WERI-Rb-1 (cell line): ENCODE measurements around the gene DDX27.

ENCODE experiments used
- DNase-seq: peaks from one replicate; pipeline ENCODE4 v3.0.0-alpha.2; 2020
- H3K27ac ChIP-seq: fragments of 250-450 bp; sonication (Bioruptor Pico); 2 replicates; pipeline ENCODE4 v1.5.1; 2020; ENCODE audit warnings: mild to moderate bottlenecking, moderate library complexity
- H3K27me3 ChIP-seq: fragments of 250-450 bp; sonication (Bioruptor Pico); 2 replicates; pipeline ENCODE4 v1.5.1; 2021; ENCODE audit warnings: mild to moderate bottlenecking, low read depth, moderate library complexity; ENCODE audit not compliant: insufficient read depth, severe bottlenecking
- H3K36me3 ChIP-seq: fragments of 250-450 bp; sonication (Bioruptor Pico); 2 replicates; pipeline ENCODE4 v1.5.1; 2020; ENCODE audit warnings: mild to moderate bottlenecking, moderate library complexity
- H3K4me3 ChIP-seq: 2 replicates; pipeline ENCODE4 v1.5.1; 2011; ENCODE audit warnings: low read depth, mild to moderate bottlenecking, control low read depth, low read length
- H3K9me3 ChIP-seq: fragments of 250-450 bp; sonication (Bioruptor Pico); 2 replicates; pipeline ENCODE4 v1.5.1; 2021; ENCODE audit warnings: mild to moderate bottlenecking, moderate library complexity; ENCODE audit not compliant: severe bottlenecking
- CTCF ChIP-seq: IDR thresholded peaks from 2 replicates; pipeline ENCODE4 v1.5.1; 2011; ENCODE audit warnings: low read depth, mild to moderate bottlenecking, control low read depth, inconsistent platforms, low read length

The DDX27 gene

DNA sequence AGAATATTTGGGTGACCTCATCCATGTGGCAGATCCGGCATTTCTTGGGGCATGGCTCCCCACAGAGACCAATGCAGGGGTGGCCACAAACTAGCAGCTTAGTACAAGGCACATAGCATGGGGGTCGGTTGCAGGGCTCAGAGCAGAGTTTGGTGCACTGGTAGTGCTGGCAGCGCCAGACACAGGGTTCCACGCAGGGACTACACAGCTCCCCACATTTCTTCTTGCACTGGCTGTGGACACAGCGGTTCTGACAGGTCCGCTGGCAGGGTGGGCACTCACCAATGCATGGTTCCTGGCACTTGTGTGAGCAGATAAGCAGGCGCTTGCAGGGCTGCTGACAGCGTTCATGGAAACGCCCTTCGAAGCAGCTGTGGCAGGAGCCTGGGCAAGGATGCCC, 29.1 kb downstream of the DDX27 start:
- Histone ChIP-seq H3K4me3 (no peak overlapping the region), H3K36me3 (peaks cover 93% of the 10 kb centered on the region), H3K27ac (no peak overlapping the region), H3K27me3 (no peaks in the 10 kb centered on the region), H3K9me3 (no peaks in the 10 kb centered on the region)
- no peak for TF ChIP-seq CTCF
- DNase-seq: no peak

DNA sequence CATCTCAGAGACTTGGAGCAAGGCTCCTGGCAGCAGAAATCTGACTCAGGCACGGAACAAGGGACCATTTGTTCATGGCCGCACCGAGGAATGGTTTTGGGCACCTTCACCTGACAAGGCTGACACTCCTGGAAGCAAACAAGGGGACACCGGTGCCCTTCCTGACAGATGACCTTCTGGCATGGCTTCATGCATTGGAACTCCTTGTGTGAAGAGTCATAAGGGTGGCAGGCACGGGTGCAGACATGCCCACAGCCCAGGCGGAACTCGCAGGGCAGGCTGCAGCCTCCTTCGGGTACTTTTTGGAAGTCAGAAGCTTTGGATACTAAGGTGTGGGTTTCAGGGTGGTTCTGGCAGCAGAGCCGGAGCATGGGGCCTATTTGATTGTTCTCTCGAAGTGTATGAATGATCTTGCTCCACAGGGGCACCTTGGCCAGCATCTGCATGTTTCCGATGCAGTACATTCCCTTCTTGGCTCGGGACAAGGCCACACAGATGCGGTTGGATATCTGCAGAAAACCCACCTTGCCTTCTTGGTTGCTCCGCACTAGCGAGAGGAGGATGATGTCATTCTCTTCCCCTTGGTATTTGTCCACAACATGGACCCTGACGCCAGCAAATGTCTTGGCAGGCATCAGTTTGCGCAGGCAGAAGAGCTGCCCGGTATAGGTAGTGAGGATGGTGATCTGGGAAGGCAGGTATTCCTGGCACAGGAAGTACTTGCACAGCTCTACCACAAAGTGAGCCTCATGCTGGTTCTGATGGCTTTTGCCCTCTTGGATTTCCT, 29.9 kb downstream of the DDX27 start:
- Histone ChIP-seq H3K27me3 (no peaks in the 10 kb centered on the region), H3K9me3 (no peaks in the 10 kb centered on the region), H3K4me3 (no peak overlapping the region), H3K36me3 (peaks cover 92% of the 10 kb centered on the region), H3K27ac (no peak overlapping the region)
- DNase-seq: no peak
- no peak for TF ChIP-seq CTCF

DNA sequence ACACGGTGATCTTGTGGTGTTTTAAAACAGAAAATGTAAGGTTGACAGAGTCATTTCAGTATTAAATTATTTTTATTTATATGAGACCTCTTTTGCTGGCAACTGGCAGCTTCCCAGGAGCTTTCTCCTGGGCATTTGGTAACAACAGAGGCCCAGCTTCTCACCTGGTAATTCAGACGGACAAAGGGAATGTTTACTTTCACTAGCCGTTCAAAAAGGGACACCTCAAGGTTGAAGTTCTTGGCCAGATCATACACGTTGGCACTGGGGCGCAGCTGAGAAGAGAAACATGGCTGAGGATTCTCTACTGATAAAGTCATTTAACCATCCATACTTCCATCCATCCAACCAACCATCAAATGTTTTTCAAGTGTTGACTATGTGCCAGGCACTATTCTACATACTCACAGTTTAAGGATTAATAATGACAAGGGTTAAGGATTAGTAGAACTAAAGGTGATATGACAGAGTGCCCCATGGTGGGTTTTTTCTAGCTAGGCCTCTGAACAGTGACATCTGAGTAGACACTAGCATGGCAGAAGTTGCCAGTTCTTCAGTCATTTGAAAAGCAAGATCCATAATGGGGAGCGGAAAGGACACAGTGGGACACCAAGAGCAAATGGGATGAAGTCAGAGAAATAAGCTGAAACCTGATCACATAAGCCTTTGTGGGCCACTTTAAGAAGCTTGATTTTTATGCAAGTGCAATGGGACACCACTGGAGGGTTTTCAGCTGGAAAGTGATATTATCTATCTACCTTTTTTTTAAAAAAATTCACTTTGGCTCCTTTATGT, 33.5 kb downstream of the DDX27 start:
- peaks cover 87% of the 10 kb centered on the region for H3K36me3 ChIP-seq
- no peak for TF ChIP-seq CTCF
- no peak for DNase-seq
- no peak overlapping the region for H3K27ac ChIP-seq
- no peak overlapping the region for H3K4me3 ChIP-seq
- H3K9me3 ChIP-seq: no peaks in the 10 kb centered on the region
- H3K27me3 ChIP-seq: no peaks in the 10 kb centered on the region

DNA sequence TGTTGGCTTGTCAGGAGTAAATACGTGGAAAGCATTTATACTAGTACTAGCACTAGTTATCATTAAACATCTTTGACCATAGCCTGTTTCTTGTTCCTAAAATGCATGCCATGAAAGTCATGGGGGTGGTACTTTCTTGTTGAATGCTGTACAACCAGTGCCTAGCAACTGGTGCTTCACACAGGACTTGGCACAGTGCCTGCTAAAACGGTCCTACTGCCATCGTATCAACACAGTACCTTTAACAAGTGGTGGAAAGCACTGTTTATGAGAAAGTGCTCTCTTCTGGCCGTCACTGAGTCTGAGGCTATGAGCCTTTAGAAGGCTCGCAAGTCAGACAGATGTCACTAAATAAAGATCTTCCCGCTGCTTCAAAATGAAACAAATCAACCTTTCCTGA, 37.0 kb downstream of the DDX27 start:
- no peak for DNase-seq
- Histone ChIP-seq H3K36me3 (peaks cover 79% of the 10 kb centered on the region), H3K27me3 (no peaks in the 10 kb centered on the region)

DNA sequence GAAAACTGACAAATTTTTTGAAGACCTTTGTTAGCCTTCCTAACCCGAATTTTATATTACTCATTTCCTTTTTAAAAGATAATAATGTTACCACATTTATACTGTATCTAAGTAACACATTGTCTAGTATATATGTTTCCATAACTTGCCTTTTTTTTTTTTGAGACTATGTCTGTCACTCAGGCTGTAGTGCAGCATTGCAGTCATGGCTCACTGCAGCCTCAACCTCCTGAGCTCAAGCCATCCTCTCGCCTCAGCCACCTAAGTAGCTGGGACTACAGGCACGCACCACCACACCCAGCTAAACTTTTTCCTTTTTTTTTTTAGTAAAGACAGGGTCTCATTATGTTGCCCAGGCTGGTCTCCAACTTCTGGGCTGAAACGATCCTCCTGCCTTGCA, 40.1 kb downstream of the DDX27 start:
- Histone ChIP-seq H3K36me3 (peaks cover 82% of the 10 kb centered on the region), H3K27me3 (no peaks in the 10 kb centered on the region), H3K4me3 (no peak overlapping the region), H3K9me3 (no peaks in the 10 kb centered on the region), H3K27ac (no peak overlapping the region)
- no peak for DNase-seq
- TF ChIP-seq CTCF: no peak

More for the DNA sequence above, 37.0 kb downstream of the DDX27 start:
- no peak overlapping the region for H3K27ac ChIP-seq
- H3K9me3 ChIP-seq: no peaks in the 10 kb centered on the region
- no peak for TF ChIP-seq CTCF
- H3K4me3 ChIP-seq: no peak overlapping the region
